GM19193 (cell line): ENCODE results near the gene SHPK.

Experiments
- POLR2A ChIP-seq: IDR thresholded peaks from 4 replicates; pipeline ENCODE4 v1.6.1; 2011; ENCODE audit not compliant: insufficient read depth, insufficient read length; ENCODE audit errors: extremely low read depth

SHPK gene

GRCh38 chr17:3636154-3636907 lies at the start of gene SHPK, which contains the start of gene CTNS:
Gene SHPK, minus strand, starts transcription at chr17:3636250. Its CDS starts 31 bp downstream, at chr17:3636219.
Gene CTNS, plus strand, starts transcription at chr17:3636760. Its CDS starts 3,447 bp downstream, at chr17:3640207.
- peak; percentile 75 for TF ChIP-seq POLR2A

GRCh38 chr17:3685174-3685573 lies 49.1 kb upstream of the SHPK start:
- TF ChIP-seq POLR2A, result no peak

- TF ChIP-seq POLR2A, result no peak
These were observed 47.0 kb upstream of the SHPK start for GRCh38 chr17:3683054-3683511.

- TF ChIP-seq POLR2A, result no peak
These were observed 46.0 kb upstream of the SHPK start for GRCh38 chr17:3682033-3682432.

GRCh38 chr17:3681565-3681964 lies 45.5 kb upstream of the SHPK start:
- TF ChIP-seq POLR2A, result no peak

- TF ChIP-seq POLR2A, result no peak
These were observed 45.0 kb upstream of the SHPK start for GRCh38 chr17:3681057-3681456.

GRCh38 chr17:3679531-3680126 lies 43.6 kb upstream of the SHPK start:
- no peak for TF ChIP-seq POLR2A

GRCh38 chr17:3678821-3679530 lies 42.9 kb upstream of the SHPK start:
- TF ChIP-seq POLR2A, result no peak

GRCh38 chr17:3678095-3678820 lies 42.2 kb upstream of the SHPK start:
- TF ChIP-seq POLR2A, result no peak

GRCh38 chr17:3675886-3676285 lies 39.8 kb upstream of the SHPK start:
- TF ChIP-seq POLR2A, result no peak

GRCh38 chr17:3672571-3672970 lies 36.5 kb upstream of the SHPK start:
- no peak for TF ChIP-seq POLR2A

- TF ChIP-seq POLR2A, result no peak
These were observed 33.5 kb upstream of the SHPK start for GRCh38 chr17:3669548-3669947.

GRCh38 chr17:3669085-3669347 lies 33.0 kb upstream of the SHPK start:
- no peak for TF ChIP-seq POLR2A

GRCh38 chr17:3668279-3669084 lies 32.4 kb upstream of the SHPK start, which contains the start of the genes EMC6 and TAX1BP3:
Gene EMC6, plus strand, starts transcription at chr17:3668812. Its CDS starts 335 bp downstream, at chr17:3669147.
Gene TAX1BP3, minus strand, starts transcription at chr17:3668578. Its CDS starts 52 bp downstream, at chr17:3668526.
- peak; percentile 92 for TF ChIP-seq POLR2A
